CD14-positive monocyte (primary cell): Measurements from ENCODE around the gene PHOX2B. TPM values are rescaled to one million over a fixed set of nuclear protein-coding genes. Genes with fewer than 3 reads are reported as not detected.
A peak's percentile ranks its signal among the peaks of the same experiment; 100 is the strongest.
"Not testable (repeated sequence)": the region's sequence is repeated elsewhere in the genome, so short reads cannot be mapped to it uniquely, and the experiment has no call there.

ENCODE experiments used
- DNase-seq, 3 donors: peaks; one replicate each; pipeline ENCODE4 v3.0.0-alpha.2; 2011 to 2022
- H2AFZ ChIP-seq: 2 replicates; pipeline ENCODE4 v1.6.0; 2012; ENCODE audit warnings: mild to moderate bottlenecking, low read depth, low read length, inconsistent platforms; ENCODE audit not compliant: insufficient read depth, poor library complexity, severe bottlenecking
- H3K27ac ChIP-seq, 2 donors: 1 replicate in 1 of 2; 2 replicates in 1 of 2; pipeline ENCODE4 v1.5.1; 2012 to 2013; ENCODE audit warnings: low read length in 2 of 2, control low read depth in 1 of 2, inconsistent platforms in 1 of 2, low read depth in 1 of 2, mild to moderate bottlenecking in 1 of 2
- H3K27me3 ChIP-seq, 2 donors: one replicate each; pipeline versions ENCODE4 v1.6.0 to v1.6.1; 2011 to 2013; ENCODE audit warnings: low read length in 2 of 2; ENCODE audit not compliant: control insufficient read depth in 2 of 2, insufficient read depth in 2 of 2
- H3K36me3 ChIP-seq, 2 donors: replicated peaks in 1 of 2; 1 replicate in 1 of 2; 2 replicates in 1 of 2; pipeline versions ENCODE4 v1.5.1 to v1.6.1; 2012 to 2013; ENCODE audit warnings: low read length in 2 of 2, control low read depth in 1 of 2, inconsistent platforms in 1 of 2, mild to moderate bottlenecking in 1 of 2; ENCODE audit not compliant: insufficient read depth in 2 of 2, control insufficient read depth in 1 of 2
- H3K4me1 ChIP-seq, 2 donors: 1 replicate in 1 of 2; 2 replicates in 1 of 2; pipeline versions ENCODE4 v1.5.1 to v1.6.1; 2012 to 2013; ENCODE audit warnings: low read length in 2 of 2, control low read depth in 1 of 2, inconsistent platforms in 1 of 2, mild to moderate bottlenecking in 1 of 2, moderate library complexity in 1 of 2; ENCODE audit not compliant: insufficient read depth in 2 of 2, control insufficient read depth in 1 of 2
- H3K4me2 ChIP-seq: replicated peaks from 2 replicates; pipeline ENCODE3; 2012; ENCODE audit warnings: low read length, moderate library complexity, mild to moderate bottlenecking; ENCODE audit not compliant: poor library complexity, severe bottlenecking; ENCODE audit errors: extremely low read depth
- H3K4me3 ChIP-seq, 3 experiments: fragments of 200-600 bp in 1 of 3; sonication (generic) in 1 of 3; replicated peaks in 1 of 3; 1 replicate in 2 of 3; 2 replicates in 1 of 3; pipeline ENCODE4 v1.5.1; 2011 to 2013; ENCODE audit warnings: low read length in 3 of 3, mild to moderate bottlenecking in 3 of 3, control low read depth in 2 of 3, low read depth in 2 of 3, inconsistent platforms in 1 of 3, moderate library complexity in 1 of 3
- H3K79me2 ChIP-seq: 2 replicates; pipeline ENCODE4 v1.6.0; 2012; ENCODE audit warnings: mild to moderate bottlenecking, control low read depth, inconsistent platforms, low read length, moderate library complexity; ENCODE audit not compliant: insufficient read depth
- H3K9ac ChIP-seq: 2 replicates; pipeline ENCODE4 v1.6.0; 2017; ENCODE audit warnings: low read length, mild to moderate bottlenecking; ENCODE audit not compliant: insufficient read depth, poor library complexity, severe bottlenecking
- H3K9me3 ChIP-seq, 2 donors: replicated peaks in 1 of 2; 1 replicate in 1 of 2; 2 replicates in 1 of 2; pipeline versions ENCODE4 v1.5.1 to v1.6.1; 2012 to 2013; ENCODE audit warnings: low read length in 2 of 2, control low read depth in 1 of 2; ENCODE audit not compliant: control insufficient read depth in 1 of 2, insufficient read depth in 1 of 2
- H4K20me1 ChIP-seq: 2 replicates; pipeline ENCODE4 v1.6.0; 2012; ENCODE audit warnings: mild to moderate bottlenecking, low read length, control low read depth, moderate library complexity; ENCODE audit not compliant: insufficient read depth
- H3K27ac Mint-ChIP-seq, 7 donors: one replicate each; pipeline ENCODE4 v1.8.0; 2020; ENCODE audit warnings: mild to moderate bottlenecking in 7 of 7, mixed read lengths in 7 of 7, moderate library complexity in 6 of 7, inconsistent platforms in 2 of 7
- H3K27me3 Mint-ChIP-seq, 3 donors: one replicate each; pipeline ENCODE4 v1.8.0; 2021 to 2022; ENCODE audit warnings: low read depth in 3 of 3, mild to moderate bottlenecking in 3 of 3, mixed read lengths in 3 of 3, moderate library complexity in 3 of 3, inconsistent platforms in 1 of 3
- H3K36me3 Mint-ChIP-seq, 2 donors: one replicate each; pipeline ENCODE4 v1.8.0; 2020; ENCODE audit warnings: mixed read lengths in 2 of 2, inconsistent platforms in 1 of 2, mild to moderate bottlenecking in 1 of 2
- H3K4me1 Mint-ChIP-seq: one replicate; pipeline ENCODE4 v1.8.0; 2020; ENCODE audit warnings: mild to moderate bottlenecking, mixed read lengths
- H3K4me3 Mint-ChIP-seq, 2 donors: one replicate each; pipeline ENCODE4 v1.8.0; 2020; ENCODE audit warnings: mild to moderate bottlenecking in 2 of 2, mixed read lengths in 2 of 2, moderate library complexity in 1 of 2
- H3K9me3 Mint-ChIP-seq, 7 donors: one replicate each; pipeline ENCODE4 v1.8.0; 2020 to 2022; ENCODE audit warnings: mixed read lengths in 7 of 7, mild to moderate bottlenecking in 6 of 7, moderate library complexity in 6 of 7, inconsistent platforms in 2 of 7
- CTCF ChIP-seq: fragments of 200-600 bp; IDR thresholded peaks from one replicate; pipeline ENCODE4 v1.8.0; 2022; ENCODE audit warnings: antibody characterized with exemption, mild to moderate bottlenecking
- WGBS: methylation state at CpG from one replicate; pipeline ENCODE4 v1.1.5; 2013; ENCODE audit warnings: missing lambda C conversion rate; ENCODE audit not compliant: insufficient coverage; 5-methylcytosine and 5-hydroxymethylcytosine counted together
- intact Hi-C, 2 donors: fragments of 100-400 bp; cut with micrococcal nuclease; formaldehyde crosslinking; loops; one replicate each; pipeline versions ENCODE4 v1.15.0 to v1.15.1; 2023
- polyA plus RNA-seq, 3 donors: library from polyadenylated mRNA; depleted of rRNA in 1 of 3; unstranded in 2 of 3; stranded (reverse) in 1 of 3; fragments of 300-500 nt in 2 of 3; fragments of >200 nt in 1 of 3; fragmentation: Illumina TruSeq in 2 of 3; gene quantifications; 1 replicate in 2 of 3; 2 replicates in 1 of 3; pipeline ENCODE4 v1.2.3, GENCODE V29; 2012 to 2021

PHOX2B gene
- polyA plus RNA-seq, 3 donors = not detected

- H3K27me3 Mint-ChIP-seq = peaks cover 83 to 90% (median 85%) of the 10 kb centered on the region in 3 donors
- H3K27me3 ChIP-seq = peaks cover 81 to 83% of the 10 kb centered on the region in 2 donors
Observed at GRCh38 chr4:41744572-41745291, 3.8 kb downstream of the PHOX2B start.

GRCh38 chr4:41741354-41741753, 7.2 kb downstream of the PHOX2B start:
- TF ChIP-seq CTCF = no peak
- Mint-ChIP-seq H3K27me3 (peaks cover 50 to 67% (median 53%) of the 10 kb centered on the region in 3 donors), H3K9me3 (peaks cover 0 to 25% (median 14%) of the 10 kb centered on the region in 7 donors), H3K4me3 (no peak overlapping the region), H3K27ac (no peak overlapping the region), H3K4me1 (no peaks in the 10 kb centered on the region), H3K36me3 (no peaks in the 10 kb centered on the region)
- Histone ChIP-seq H3K27me3 (peaks cover 54% of the 10 kb centered on the region in 2 donors), H3K9ac (no peak overlapping the region), H3K4me3 (no peak overlapping the region), H3K4me2 (no peak overlapping the region), H3K79me2 (no peaks in the 10 kb centered on the region), H2AFZ (no peak overlapping the region), H3K27ac (no peak overlapping the region), H3K9me3 (peaks cover 0 to 15% of the 10 kb centered on the region in 2 donors), H3K36me3 (no peaks in the 10 kb centered on the region), H3K4me1 (no peaks in the 10 kb centered on the region), H4K20me1 (no peaks in the 10 kb centered on the region)
- no CpG with 5 or more reads among the region's 2 CpGs for WGBS
- intact Hi-C loops = no loop called here
- no peak for DNase-seq

More at GRCh38 chr4:41744572-41745291, 3.8 kb downstream of the PHOX2B start:
- Mint-ChIP-seq H3K27ac (no peak overlapping the region), H3K4me1 (no peaks in the 10 kb centered on the region), H3K36me3 (no peaks in the 10 kb centered on the region), H3K4me3 (peak overlapping the region in 1 of 2 donors; percentile 77), H3K9me3 (peaks cover 0 to 24% (median 17%) of the 10 kb centered on the region in 7 donors)
- Histone ChIP-seq H3K4me1 (no peaks in the 10 kb centered on the region), H3K4me3 (no peak overlapping the region), H4K20me1 (no peaks in the 10 kb centered on the region), H3K79me2 (no peaks in the 10 kb centered on the region), H2AFZ (no peak overlapping the region), H3K9me3 (peaks cover 0 to 25% of the 10 kb centered on the region in 2 donors), H3K9ac (no peak overlapping the region), H3K4me2 (no peak overlapping the region), H3K36me3 (no peaks in the 10 kb centered on the region), H3K27ac (no peak overlapping the region)
- DNase-seq = no peak
- TF ChIP-seq CTCF = no peak
- intact Hi-C loops = no loop called here
- 12% methylated on average over 24 of the region's 33 CpGs for WGBS

GRCh38 chr4:41737491-41737890, 11.0 kb downstream of the PHOX2B start:
- H3K4me1 ChIP-seq, H3K4me3 ChIP-seq, H3K4me3 Mint-ChIP-seq, intact Hi-C loops, H3K27ac ChIP-seq, H3K9me3 ChIP-seq, H3K36me3 Mint-ChIP-seq, H3K9ac ChIP-seq, H3K27ac Mint-ChIP-seq, H3K9me3 Mint-ChIP-seq, H3K79me2 ChIP-seq, H2AFZ ChIP-seq, H3K4me1 Mint-ChIP-seq, H3K36me3 ChIP-seq, H3K4me2 ChIP-seq, H4K20me1 ChIP-seq, DNase-seq: not testable (repeated sequence)
- 93% methylated on average over 3 of the region's 8 CpGs for WGBS
- H3K27me3 ChIP-seq = peaks cover 25 to 26% of the 10 kb centered on the region in 2 donors
- peaks cover 16 to 35% (median 23%) of the 10 kb centered on the region in 3 donors for H3K27me3 Mint-ChIP-seq
